GM21717 (cell line): ENCODE data around the gene TRDN.
A peak's percentile ranks its signal among the peaks of the same experiment; 100 is the strongest.

Experiments used
- ATAC-seq: cut with Tn5 transposase; IDR thresholded peaks from one replicate; pipeline ENCODE4 v1.9.1; 2021; ENCODE audit warnings: mild to moderate bottlenecking, moderate library complexity; ENCODE audit not compliant: unreplicated experiment

TRDN gene

GRCh38 chr6:123636782-123637181 is at the start of gene TRDN:
TRDN (minus strand) TSS chr6:123636950; CDS start chr6:123636775, 175 bp downstream.
- ATAC-seq: no peak

- ATAC-seq: no peak
These were observed 45.3 kb upstream of the TRDN start for GRCh38 chr6:123681957-123682462.

GRCh38 chr6:123677897-123678296 is 41.1 kb upstream of the TRDN start:
- no peak for ATAC-seq

- ATAC-seq: no peak
These were observed 40.0 kb upstream of the TRDN start for GRCh38 chr6:123676793-123677192.

GRCh38 chr6:123668965-123669591 is 32.3 kb upstream of the TRDN start:
- ATAC-seq: no peak

GRCh38 chr6:123668063-123668462 is 31.3 kb upstream of the TRDN start:
- no peak for ATAC-seq

- no peak for ATAC-seq
These were observed 26.7 kb upstream of the TRDN start for GRCh38 chr6:123663436-123663835.

GRCh38 chr6:123662757-123663156 is 26.0 kb upstream of the TRDN start:
- no peak for ATAC-seq

- ATAC-seq: no peak
These were observed 24.5 kb upstream of the TRDN start for GRCh38 chr6:123661105-123661891.

- ATAC-seq: no peak
These were observed 23.4 kb upstream of the TRDN start for GRCh38 chr6:123659960-123660748.

GRCh38 chr6:123658848-123659247 is 22.1 kb upstream of the TRDN start:
- no peak for ATAC-seq

GRCh38 chr6:123655521-123656306 is 19.0 kb upstream of the TRDN start:
- ATAC-seq: peak; percentile 95

- ATAC-seq: no peak
These were observed 12.0 kb upstream of the TRDN start for GRCh38 chr6:123648723-123649122.

GRCh38 chr6:123648020-123648580 is 11.3 kb upstream of the TRDN start:
- no peak for ATAC-seq

GRCh38 chr6:123641497-123641896 is 4.7 kb upstream of the TRDN start:
- no peak for ATAC-seq

- ATAC-seq: no peak
These were observed 3.9 kb upstream of the TRDN start for GRCh38 chr6:123640567-123641187.

- no peak for ATAC-seq
These were observed 2.1 kb upstream of the TRDN start for GRCh38 chr6:123638865-123639264.

GRCh38 chr6:123636282-123636681 is 468 bp downstream of the TRDN start:
- ATAC-seq: no peak

GRCh38 chr6:123635567-123635966 is 1.2 kb downstream of the TRDN start:
- no peak for ATAC-seq

- no peak for ATAC-seq
These were observed 1.6 kb downstream of the TRDN start for GRCh38 chr6:123635144-123635543.
